Testis (tissue), 3 donors: ENCODE data around the gene NPL. TPM values are rescaled to one million over a fixed set of nuclear protein-coding genes. Genes with fewer than 3 reads are reported as not detected.

Experiments used
- DNase-seq: peaks from one replicate; pipeline ENCODE4 v3.0.0-alpha.2; 2019
- H3K27ac ChIP-seq, 2 donors: fragments of 200-600 bp; sonication (generic); one replicate each; pipeline ENCODE4 v1.5.1; 2019
- H3K27me3 ChIP-seq: fragments of 200-600 bp; sonication (generic); one replicate; pipeline ENCODE4 v1.5.1; 2019
- H3K36me3 ChIP-seq: fragments of 200-600 bp; sonication (generic); one replicate; pipeline ENCODE4 v1.5.1; 2017; ENCODE audit warnings: low read depth; ENCODE audit errors: missing control alignments
- H3K4me1 ChIP-seq: fragments of 200-600 bp; sonication (generic); one replicate; pipeline ENCODE4 v1.5.1; 2019
- H3K4me3 ChIP-seq, 2 donors: fragments of 200-600 bp; sonication (generic); one replicate each; pipeline ENCODE4 v1.5.1; 2017 to 2019
- H3K9me3 ChIP-seq: fragments of 200-600 bp; sonication (generic); one replicate; pipeline ENCODE4 v1.5.1; 2017
- POLR2A ChIP-seq: fragments of 450-650 bp; IDR thresholded peaks from one replicate; pipeline ENCODE4 v1.6.1; 2017; ENCODE audit warnings: antibody characterized with exemption, mild to moderate bottlenecking, moderate library complexity
- WGBS, 2 donors: methylation state at CpG; one replicate each; pipeline ENCODE4 v1.1.5; 2018; 5-methylcytosine and 5-hydroxymethylcytosine counted together
- intact Hi-C: fragments of 100-400 bp; cut with DNase I; formaldehyde crosslinking; loops from one replicate; pipeline ENCODE4 v1.15.1; 2023; ENCODE audit warnings: low total_unique reads
- polyA plus RNA-seq: library from polyadenylated mRNA; stranded (reverse); fragments of 350-450 nt; fragmentation: Illumina TruSeq; extraction: RNeasy Lipid Tissue Mini Kit (QIAGEN cat#74804); gene quantifications from one replicate; pipeline ENCODE4 v1.2.3, GENCODE V29; 2014; ENCODE audit warnings: low read depth, low replicate concordance; ENCODE audit not compliant: insufficient read depth
- total RNA-seq, 2 donors: library from RNA; depleted of rRNA; stranded (reverse); fragments of >200 nt; gene quantifications; one replicate each; pipeline ENCODE4 v1.2.3, GENCODE V29; 2016
- TF ChIP-seq, protein P1 (sequence below), 3 experiments: fragments of 450-650 bp in 2 of 3; fragments of 200-600 bp in 1 of 3; sonication (generic) in 1 of 3; IDR thresholded peaks; one replicate each; pipeline ENCODE4 v1.5.1; 2016 to 2019; ENCODE audit warnings: antibody characterized with exemption in 3 of 3, mild to moderate bottlenecking in 2 of 3, moderate library complexity in 1 of 3

NPL gene
- total and polyA plus RNA-seq, 3 donors from 2014 or later = 11.1 to 22.5 (median 21.6) TPM

GRCh38 chr1:182809414-182809957 lies 19.9 kb downstream of the NPL start:
- intact Hi-C loops = no loop called here
- Histone ChIP-seq H3K4me1 (no peaks in the 10 kb centered on the region), H3K27ac (no peak overlapping the region), H3K4me3 (no peak overlapping the region), H3K9me3 (no peaks in the 10 kb centered on the region), H3K36me3 (no peaks in the 10 kb centered on the region), H3K27me3 (no peaks in the 10 kb centered on the region)
- WGBS, 2 donors = 83 to 86% methylated on average over 3 of the region's 3 CpGs
- TF ChIP-seq, protein P1, sequence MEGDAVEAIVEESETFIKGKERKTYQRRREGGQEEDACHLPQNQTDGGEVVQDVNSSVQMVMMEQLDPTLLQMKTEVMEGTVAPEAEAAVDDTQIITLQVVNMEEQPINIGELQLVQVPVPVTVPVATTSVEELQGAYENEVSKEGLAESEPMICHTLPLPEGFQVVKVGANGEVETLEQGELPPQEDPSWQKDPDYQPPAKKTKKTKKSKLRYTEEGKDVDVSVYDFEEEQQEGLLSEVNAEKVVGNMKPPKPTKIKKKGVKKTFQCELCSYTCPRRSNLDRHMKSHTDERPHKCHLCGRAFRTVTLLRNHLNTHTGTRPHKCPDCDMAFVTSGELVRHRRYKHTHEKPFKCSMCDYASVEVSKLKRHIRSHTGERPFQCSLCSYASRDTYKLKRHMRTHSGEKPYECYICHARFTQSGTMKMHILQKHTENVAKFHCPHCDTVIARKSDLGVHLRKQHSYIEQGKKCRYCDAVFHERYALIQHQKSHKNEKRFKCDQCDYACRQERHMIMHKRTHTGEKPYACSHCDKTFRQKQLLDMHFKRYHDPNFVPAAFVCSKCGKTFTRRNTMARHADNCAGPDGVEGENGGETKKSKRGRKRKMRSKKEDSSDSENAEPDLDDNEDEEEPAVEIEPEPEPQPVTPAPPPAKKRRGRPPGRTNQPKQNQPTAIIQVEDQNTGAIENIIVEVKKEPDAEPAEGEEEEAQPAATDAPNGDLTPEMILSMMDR (IDR thresholded peaks at IDR 0.05) = no peak
- no peak for TF ChIP-seq POLR2A
- DNase-seq = no peak

- Histone ChIP-seq H3K27ac (no peak overlapping the region), H3K27me3 (no peaks in the 10 kb centered on the region), H3K36me3 (no peaks in the 10 kb centered on the region), H3K9me3 (no peaks in the 10 kb centered on the region), H3K4me3 (no peak overlapping the region), H3K4me1 (no peaks in the 10 kb centered on the region)
- intact Hi-C loops = no loop called here
- no peak for DNase-seq
- TF ChIP-seq, protein P1 (IDR thresholded peaks at IDR 0.05) = no peak
- no peak for TF ChIP-seq POLR2A
- WGBS, 2 donors = 90 to 93% methylated on average over 4 of the region's 4 CpGs
These were observed 22.6 kb downstream of the NPL start for GRCh38 chr1:182811975-182812722.

GRCh38 chr1:182816863-182817262 lies 27.3 kb downstream of the NPL start:
- Histone ChIP-seq H3K36me3 (no peaks in the 10 kb centered on the region), H3K9me3 (no peaks in the 10 kb centered on the region), H3K27ac (no peak overlapping the region), H3K27me3 (no peaks in the 10 kb centered on the region), H3K4me1 (no peaks in the 10 kb centered on the region), H3K4me3 (no peak overlapping the region)
- 90 to 99% methylated on average over 2 of the region's 2 CpGs for WGBS, 2 donors
- TF ChIP-seq, protein P1 (IDR thresholded peaks at IDR 0.05) = no peak
- DNase-seq = no peak
- intact Hi-C loops = no loop called here

DNA sequence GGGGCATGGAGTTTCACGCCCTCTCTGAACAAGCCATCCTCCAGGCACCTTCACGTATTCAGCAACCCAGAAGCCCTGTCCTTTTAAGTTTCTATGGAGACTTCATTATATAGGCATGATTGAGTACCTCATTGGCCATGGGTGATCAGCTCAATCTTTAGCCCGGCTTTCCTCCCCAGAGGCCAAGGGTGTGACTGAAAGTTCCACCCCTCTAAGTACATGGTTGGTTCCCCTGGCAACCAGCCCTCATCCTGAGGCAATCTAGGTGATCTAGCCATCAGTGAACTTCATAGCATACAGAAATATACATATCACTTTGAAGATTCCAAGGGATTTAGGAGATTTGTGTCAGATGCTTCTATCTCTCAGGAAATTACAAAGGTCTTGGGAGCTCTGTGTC lies 28.2 kb downstream of the NPL start:
- DNase-seq = no peak
- H3K27ac ChIP-seq = no peak overlapping the region
- H3K9me3 ChIP-seq = no peaks in the 10 kb centered on the region
- H3K4me1 ChIP-seq = no peaks in the 10 kb centered on the region
- intact Hi-C loops = no loop called here
- no peaks in the 10 kb centered on the region for H3K27me3 ChIP-seq
- WGBS, 2 donors = 91 to 94% methylated on average over 3 of the region's 3 CpGs
- H3K36me3 ChIP-seq = no peaks in the 10 kb centered on the region
- no peak for TF ChIP-seq POLR2A
- TF ChIP-seq, protein P1 (IDR thresholded peaks at IDR 0.05) = no peak
- H3K4me3 ChIP-seq = no peak overlapping the region

GRCh38 chr1:182823220-182823619 lies 33.6 kb downstream of the NPL start:
- H3K4me1 ChIP-seq = no peaks in the 10 kb centered on the region
- 86 to 88% methylated on average over 3 of the region's 3 CpGs for WGBS, 2 donors

More at GRCh38 chr1:182823220-182823619, 33.6 kb downstream of the NPL start:
- Histone ChIP-seq H3K4me3 (no peak overlapping the region), H3K27me3 (no peaks in the 10 kb centered on the region), H3K36me3 (no peaks in the 10 kb centered on the region), H3K27ac (no peak overlapping the region), H3K9me3 (no peaks in the 10 kb centered on the region)
- no peak for DNase-seq
- TF ChIP-seq POLR2A = no peak
- TF ChIP-seq, protein P1 (IDR thresholded peaks at IDR 0.05) = no peak
- intact Hi-C loops = no loop called here
